Sciatic nerve (tissue), 2 donors: ENCODE data around the gene INPP5J. TPM values are rescaled to one million over a fixed set of nuclear protein-coding genes. Genes with fewer than 3 reads are reported as not detected.
"Not testable (repeated sequence)": the region's sequence is repeated elsewhere in the genome, so short reads cannot be mapped to it uniquely, and the experiment has no call there.

Experiments used
- ATAC-seq: fragments of 200-7000 bp; cut with Tn5 transposase; one replicate; pipeline ENCODE4 v1.9.1; 2020; ENCODE audit warnings: mild to moderate bottlenecking, moderate library complexity
- DNase-seq: peaks from one replicate; pipeline ENCODE4 v3.0.0-alpha.2; 2020; ENCODE audit warnings: low spot score
- intact Hi-C: fragments of 100-400 bp; cut with DNase I; formaldehyde crosslinking; loops from one replicate; pipeline ENCODE4 v1.14.2; 2022
- total RNA-seq: library from RNA; stranded (reverse); fragmentation: NEBNext Ultra II Directional; extraction: Animal tissue kit (Norgen Biotek cat#: 25700); gene quantifications from one replicate; pipeline ENCODE4 v1.2.1, GENCODE V29; 2021
- donor health status: DM: no; HTN: no; CAD: no.
- donor health status: DM: no; HTN: no; CAD: no.

The INPP5J gene, protein sequence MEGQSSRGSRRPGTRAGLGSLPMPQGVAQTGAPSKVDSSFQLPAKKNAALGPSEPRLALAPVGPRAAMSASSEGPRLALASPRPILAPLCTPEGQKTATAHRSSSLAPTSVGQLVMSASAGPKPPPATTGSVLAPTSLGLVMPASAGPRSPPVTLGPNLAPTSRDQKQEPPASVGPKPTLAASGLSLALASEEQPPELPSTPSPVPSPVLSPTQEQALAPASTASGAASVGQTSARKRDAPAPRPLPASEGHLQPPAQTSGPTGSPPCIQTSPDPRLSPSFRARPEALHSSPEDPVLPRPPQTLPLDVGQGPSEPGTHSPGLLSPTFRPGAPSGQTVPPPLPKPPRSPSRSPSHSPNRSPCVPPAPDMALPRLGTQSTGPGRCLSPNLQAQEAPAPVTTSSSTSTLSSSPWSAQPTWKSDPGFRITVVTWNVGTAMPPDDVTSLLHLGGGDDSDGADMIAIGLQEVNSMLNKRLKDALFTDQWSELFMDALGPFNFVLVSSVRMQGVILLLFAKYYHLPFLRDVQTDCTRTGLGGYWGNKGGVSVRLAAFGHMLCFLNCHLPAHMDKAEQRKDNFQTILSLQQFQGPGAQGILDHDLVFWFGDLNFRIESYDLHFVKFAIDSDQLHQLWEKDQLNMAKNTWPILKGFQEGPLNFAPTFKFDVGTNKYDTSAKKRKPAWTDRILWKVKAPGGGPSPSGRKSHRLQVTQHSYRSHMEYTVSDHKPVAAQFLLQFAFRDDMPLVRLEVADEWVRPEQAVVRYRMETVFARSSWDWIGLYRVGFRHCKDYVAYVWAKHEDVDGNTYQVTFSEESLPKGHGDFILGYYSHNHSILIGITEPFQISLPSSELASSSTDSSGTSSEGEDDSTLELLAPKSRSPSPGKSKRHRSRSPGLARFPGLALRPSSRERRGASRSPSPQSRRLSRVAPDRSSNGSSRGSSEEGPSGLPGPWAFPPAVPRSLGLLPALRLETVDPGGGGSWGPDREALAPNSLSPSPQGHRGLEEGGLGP
- total RNA-seq: 1.9 TPM

DNA sequence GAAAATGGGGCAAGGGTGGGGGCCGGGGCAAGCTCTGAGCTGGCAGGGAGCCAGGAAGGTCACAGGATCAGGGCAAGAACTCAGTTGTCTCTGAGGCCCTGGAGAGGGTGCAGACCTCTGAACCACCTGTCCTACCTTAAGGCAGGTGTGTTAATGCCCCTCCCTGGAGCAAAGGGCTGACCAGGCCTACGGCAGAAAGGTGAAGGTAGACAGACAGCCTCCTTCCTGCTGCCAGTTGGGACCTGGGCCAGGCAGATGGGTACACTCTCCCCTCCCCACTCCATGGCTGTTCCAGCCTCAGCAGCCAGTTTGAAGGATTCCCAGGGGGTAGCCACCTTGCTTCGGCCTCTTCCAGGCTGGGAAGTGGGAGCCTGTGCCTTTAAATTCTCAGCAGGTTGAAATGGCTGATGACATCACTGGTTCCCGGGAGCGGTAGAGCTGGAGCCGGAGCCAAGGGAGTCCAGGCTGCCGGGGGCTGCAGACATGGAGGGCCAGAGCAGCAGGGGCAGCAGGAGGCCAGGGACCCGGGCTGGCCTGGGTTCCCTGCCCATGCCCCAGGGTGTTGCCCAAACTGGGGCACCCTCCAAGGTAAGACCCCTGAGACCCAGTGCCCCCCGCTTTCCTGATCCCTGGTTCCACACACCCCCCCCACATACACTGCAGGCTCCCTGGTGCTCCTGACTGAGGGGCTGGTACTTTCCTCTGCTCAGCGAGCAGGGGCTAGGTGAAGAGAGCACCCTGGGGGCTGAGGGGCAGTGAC, at the start of gene INPP5J:
Gene INPP5J (plus strand): TSS at position 435 of the 760 bp plus-strand sequence. CDS start 49 bp downstream, at position 484.
- intact Hi-C loops: no loop called here
- ATAC-seq: peak; percentile 74
- DNase-seq: no peak

DNA sequence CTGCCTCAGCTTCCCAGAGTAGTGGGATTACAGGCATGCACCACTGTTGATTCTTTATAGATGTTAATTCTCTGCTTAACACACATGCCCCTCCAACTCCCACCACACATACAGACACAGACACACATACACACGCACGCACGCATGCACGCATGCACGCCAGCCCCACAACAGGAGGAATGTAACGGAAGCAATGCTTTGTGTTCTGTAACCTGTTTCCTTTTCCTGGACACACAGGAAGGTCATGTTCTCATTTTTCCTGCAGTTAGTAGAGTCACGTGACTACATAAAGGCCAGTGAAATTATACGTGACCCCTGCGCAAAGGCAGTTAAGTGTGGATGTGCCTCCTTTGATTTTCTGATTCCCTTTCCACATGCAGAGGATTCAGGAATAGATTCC, 49.6 kb upstream of the INPP5J start:
- ATAC-seq, intact Hi-C loops, DNase-seq: not testable (repeated sequence)

DNA sequence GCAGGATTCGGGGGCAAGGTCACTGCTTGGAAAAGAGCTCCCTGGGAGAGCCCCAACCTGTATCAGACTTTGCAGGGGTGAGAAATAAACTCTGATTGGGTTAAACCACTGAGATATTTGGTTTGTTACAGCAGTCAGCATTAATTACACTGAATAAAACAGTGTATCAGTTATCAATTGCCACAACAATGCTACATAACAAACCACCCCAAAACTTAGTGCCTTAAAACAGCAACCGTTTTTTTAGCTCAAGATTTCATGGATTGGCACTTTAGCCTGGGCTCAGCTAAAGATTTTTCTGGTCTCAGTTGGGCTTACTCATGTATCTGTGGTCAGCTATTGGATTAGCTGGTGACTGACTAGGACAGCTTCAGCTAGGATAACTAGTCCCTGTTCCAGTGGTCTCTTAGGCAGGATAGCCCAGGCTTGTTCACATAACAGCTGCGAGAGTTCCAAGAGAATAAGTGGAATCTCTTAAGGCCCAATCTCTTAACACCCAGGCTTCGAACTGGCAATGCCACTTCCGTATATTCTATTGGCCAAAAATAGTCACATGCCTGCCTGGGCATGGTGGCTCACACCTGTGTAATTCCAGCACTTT, 49.1 kb upstream of the INPP5J start:
- DNase-seq, ATAC-seq, intact Hi-C loops: not testable (repeated sequence)

DNA sequence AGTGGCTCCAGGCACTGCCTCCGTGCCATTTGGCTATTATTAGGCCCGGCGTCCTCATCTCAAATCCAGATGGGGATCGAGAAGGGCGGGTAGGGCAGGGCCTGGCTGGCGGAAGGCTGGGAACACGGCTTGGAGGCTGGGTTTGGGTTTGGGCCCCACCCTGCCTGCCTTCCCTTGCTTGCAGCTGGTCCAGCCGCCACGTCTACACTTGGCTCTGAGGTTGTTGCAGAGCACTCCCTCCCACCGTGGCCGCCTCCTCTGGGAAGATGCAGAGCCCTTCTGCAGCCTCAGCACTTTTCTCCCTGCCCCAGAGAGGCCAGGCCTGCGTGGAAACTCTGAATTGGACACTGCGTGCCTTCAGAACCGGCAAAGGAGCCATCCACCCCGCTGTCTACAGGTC, 46.8 kb upstream of the INPP5J start:
- ATAC-seq (peak; percentile 94), DNase-seq (peak; percentile 93)
- intact Hi-C loops: no loop called here

DNA sequence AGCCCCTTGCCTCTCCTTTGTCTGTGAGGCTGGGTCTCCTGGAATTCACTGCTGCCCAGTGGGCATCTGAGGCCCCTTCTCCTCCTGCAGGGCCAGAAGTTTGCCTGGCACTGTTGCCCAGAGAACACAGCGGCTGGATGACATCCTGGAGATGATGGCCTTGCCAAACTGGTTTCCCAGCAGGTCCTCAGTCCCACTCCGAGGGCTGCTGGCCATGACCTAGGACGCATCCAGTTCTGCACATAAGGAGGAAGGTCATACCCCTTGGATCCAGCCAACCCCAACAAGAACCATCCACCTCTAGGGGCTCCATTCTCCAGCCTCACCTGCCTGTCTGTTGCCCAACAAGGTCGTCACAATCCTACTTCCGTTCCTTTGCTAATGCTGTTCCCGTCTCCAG, 45.1 kb upstream of the INPP5J start:
- intact Hi-C loops: no loop called here

DNA sequence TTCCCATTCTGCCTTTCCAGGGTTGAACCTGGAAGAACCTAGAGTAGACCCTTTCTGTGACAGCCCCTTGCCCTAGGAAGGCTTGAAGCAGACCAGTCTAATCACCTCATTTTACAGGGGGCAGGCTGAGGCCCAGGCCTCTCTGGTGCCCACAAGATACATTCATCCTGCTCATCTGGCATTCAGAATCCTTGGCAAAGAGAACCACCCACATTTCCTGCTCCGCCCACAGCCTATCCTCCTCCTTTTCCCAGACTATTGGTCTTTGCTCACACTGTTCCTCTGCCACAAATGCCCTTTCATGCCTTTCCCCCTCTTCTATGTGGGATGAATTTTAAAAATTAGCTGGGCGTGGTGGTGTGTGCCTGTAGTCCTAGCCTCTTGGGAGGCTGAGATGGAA, 44.4 kb upstream of the INPP5J start:
- DNase-seq, ATAC-seq, intact Hi-C loops: not testable (repeated sequence)

More for the DNA sequence above, 45.1 kb upstream of the INPP5J start:
- DNase-seq (no peak), ATAC-seq (no peak)

DNA sequence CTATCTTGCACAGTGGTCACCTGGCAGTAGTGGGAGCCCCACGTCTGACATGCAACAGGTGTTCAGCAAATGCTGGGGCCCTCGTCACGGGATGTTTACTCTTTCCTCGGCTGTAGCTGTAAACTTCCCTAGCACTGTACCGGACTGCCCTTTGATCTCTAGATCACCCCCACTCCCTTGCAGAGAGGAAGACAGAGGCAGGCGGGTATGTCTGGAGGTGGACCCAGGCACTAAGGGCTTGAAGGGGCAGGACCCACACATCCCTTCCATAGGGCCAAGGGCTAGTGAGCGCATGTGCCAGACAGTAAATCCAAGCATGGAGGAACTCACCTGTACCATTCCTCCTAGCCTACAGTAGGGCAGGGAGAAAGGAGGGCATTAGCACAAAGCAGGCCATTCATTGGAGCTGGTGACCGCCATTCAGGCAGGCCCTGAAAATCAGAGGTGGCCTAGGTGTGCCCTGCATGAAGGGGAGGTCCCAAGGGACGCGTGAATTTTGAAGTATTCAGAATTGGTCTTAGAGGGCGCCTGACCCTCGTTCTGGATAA, 43.6 kb upstream of the INPP5J start:
- intact Hi-C loops: no loop called here
- no peak for DNase-seq

DNA sequence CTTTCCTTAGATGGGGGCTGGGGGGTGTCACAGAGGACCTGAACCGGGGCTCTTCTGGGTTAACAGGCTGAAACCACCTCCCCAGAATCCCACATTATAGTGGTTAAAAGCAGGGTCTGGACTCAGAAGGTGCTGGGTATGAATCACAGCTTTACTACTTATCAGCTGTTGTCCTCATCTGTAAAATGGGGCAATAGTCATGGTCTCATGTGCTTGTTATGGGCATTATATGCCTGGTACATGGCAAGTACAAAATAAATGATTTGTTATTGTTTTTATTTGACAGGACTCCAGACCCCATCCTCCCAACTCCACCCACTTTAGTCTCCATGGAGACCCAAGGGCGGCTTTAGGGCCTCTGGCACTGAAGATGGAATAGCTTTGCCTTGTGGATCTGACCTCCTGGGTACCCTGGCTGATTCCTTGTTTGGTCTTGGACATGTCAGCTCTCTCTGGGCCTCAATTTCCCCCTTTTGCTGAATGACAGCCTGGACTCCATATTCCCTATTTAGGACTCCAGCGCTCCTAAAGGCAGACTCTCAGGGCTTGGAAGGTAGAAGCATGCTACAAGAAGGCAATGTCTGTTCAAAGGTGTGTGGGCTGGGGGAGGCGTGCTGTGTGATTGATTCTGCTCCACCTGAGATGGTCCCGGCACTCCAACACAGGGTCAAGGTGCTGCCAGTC, 42.5 kb upstream of the INPP5J start:
- no peak for ATAC-seq
- DNase-seq: no peak
- intact Hi-C loops: no loop called here

More for the DNA sequence above, 43.6 kb upstream of the INPP5J start:
- no peak for ATAC-seq

DNA sequence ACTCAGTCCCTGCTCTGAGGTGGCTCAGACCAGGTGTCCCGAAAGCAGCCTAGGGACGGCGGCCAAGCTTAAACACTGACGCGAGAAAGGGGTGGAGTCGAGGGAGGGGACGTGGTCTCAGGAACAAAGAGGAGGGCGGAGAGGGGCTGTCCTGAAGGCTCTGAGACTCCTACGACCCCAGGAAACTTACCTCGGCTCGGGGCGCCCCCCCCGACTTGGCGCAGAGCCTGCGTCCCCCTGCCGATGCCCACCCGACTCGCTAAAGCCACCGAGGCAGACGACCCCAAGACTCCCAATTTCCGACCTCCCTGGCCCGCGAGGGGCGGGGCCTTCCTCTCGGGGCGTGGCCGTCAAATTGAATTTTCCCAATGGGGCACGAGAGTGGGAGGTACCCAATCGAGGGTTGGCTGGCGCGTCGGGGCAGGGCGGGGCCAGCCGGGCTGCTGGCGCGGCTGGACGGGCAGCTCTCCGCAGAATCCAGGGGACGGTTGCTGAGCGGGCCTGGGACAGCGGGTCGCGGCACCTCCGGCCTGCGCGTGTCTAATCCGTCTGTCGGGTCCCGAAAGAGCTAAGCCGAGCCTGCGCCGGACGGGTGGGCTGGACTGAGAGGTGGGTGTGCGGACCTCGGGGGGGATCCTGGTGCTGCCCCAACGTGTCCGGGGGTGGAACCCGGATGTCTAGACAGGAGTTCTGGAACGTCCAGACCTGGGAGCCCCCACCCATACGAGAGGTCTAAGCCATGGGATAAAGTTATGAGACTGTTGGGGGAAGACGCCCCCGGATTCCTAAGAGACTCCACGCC, 41.7 kb upstream of the INPP5J start, which contains the start of gene SMTN:
Gene SMTN (plus strand): TSS at position 471 of the 802 bp plus-strand sequence. CDS start 1,941 bp downstream, outside the sequence.
- DNase-seq: peak; percentile 97
- ATAC-seq: peak; percentile 86
- intact Hi-C loops: no loop called here

DNA sequence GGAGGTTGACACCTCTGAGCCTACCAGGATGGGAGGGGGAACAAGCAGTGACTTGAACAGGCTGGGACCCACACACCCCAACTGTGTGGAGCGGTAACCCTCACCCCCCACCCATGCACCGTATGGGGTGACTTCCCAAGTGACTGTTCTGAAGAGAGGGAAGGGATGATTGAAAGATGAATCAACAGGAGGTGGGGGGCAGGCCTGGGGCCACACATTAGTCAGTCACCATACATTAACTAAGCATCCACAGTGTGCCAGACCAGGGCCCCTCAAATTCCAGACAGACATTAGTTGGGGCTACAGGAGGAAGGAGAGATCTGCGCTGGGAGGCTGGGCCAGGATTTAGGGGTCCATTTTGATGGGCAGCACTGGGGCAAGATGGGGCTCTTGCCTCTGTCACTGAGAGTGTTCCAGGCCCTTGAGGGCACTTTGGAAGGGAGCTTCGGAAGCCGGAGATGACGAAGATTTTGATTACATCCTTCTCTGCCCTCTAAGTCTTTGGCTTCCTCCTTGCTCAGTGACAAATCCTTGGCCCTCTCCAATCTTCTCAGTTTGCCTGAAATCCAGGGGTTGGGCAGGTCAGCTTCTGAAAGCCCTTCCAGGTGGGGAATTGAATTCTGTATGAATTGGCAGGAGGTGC, 40.7 kb upstream of the INPP5J start:
- no peak for DNase-seq

DNA sequence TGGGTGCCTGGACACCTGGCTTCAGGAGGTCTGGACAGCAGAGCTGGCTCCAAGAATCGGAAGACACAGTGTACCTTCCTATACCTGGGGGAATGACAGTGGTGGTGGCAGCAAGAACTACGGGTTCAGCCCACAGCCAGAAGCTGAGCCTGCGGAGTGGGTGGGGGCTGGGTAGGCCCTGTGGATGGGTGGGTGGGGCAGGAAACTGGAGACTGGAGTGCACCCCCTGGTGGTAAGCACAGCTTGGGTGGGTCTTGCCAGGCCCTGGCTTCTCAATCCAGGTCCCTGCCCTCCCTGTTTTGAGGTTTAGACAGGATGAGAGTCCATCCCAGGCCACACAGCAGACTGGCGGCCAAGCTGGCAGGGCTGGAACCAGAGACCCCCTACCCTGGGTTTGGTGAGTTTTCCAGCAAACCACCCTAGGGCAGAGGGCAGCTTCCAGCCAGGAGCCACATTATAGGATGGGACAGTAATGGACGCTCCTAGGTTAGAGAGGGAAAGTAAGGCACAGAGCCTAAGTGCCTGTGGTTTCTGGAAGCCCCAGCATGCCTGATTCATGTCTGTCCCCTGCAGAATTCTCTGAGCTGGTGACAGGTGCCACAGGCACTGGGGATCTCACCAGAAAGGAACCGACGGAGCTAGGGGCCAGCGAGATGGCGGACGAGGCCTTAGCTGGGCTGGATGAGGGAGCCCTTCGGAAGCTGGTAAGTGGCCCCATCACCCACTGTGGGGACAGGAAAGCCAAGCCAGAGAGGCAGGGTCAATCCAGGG, 40.0 kb upstream of the INPP5J start:
- intact Hi-C loops: no loop called here
- peak; percentile 88 for DNase-seq
- peak; percentile 22 for ATAC-seq

More for the DNA sequence above, 40.7 kb upstream of the INPP5J start:
- ATAC-seq: no peak
- intact Hi-C loops: no loop called here

DNA sequence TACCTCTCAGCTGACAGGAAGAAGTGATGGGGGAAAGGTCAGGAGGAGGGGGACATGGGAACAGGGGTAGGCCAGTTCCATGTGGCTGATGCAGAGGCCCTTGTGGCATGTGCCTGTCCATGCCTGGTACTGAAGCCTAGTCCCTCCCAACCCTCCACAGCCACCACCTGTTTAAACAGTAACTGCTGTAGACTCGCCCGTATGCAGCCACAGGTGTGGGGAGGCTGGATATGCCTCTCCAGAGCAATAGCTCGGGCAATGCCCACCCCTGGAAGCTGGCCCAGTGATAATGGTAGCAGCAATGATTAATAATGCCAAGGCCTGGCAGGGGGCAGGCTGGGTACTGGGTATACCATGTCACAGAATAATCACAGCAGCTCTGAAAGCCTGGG, 39.4 kb upstream of the INPP5J start:
- intact Hi-C loops: no loop called here
- peak; percentile 64 for DNase-seq

DNA sequence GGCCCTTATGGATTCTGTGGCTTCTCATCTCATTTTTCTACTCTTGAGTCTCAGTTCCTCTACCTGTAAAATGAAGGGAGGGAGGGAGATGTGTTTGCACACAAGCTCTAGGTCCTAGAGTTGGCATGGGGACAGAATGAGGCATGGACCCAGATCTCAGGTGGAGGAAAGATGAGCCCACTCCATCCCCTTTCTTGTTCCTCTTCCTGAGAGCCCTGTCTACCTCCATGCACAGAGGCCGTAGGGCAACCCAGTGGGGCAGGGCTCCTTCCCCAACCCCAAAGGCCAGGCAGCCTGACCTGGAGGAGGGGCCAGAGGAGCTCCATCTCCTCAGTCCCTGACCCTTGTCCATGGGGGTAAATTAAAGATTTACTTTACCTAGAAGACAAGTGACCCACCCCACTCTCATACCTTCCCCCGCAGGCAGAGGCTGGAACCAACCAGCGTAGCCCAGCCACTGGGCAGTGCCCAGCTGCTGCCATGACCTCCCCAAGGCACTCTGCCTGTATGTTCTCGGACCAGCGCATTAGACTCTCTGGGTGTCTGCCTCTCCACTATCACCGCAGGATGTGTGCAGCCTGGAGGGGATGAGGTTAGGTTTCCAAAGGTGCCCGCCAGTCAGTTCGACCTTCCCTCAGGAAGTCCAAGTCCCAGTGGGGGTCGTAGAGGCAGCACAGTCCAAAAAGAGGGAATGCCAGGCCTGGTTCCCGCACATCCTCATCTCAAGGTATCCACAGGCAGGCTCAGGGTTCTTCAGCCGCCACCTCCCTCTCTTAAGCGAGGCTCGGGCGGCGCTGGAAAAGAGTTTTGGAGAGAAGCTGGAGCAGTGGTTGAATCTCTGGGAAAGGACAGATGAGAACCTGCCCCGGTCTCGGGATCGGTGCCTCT, 38.6 kb upstream of the INPP5J start:
- intact Hi-C loops: no loop called here
- DNase-seq (peak; percentile 62), ATAC-seq (no peak)

More for the DNA sequence above, 39.4 kb upstream of the INPP5J start:
- ATAC-seq: no peak

DNA sequence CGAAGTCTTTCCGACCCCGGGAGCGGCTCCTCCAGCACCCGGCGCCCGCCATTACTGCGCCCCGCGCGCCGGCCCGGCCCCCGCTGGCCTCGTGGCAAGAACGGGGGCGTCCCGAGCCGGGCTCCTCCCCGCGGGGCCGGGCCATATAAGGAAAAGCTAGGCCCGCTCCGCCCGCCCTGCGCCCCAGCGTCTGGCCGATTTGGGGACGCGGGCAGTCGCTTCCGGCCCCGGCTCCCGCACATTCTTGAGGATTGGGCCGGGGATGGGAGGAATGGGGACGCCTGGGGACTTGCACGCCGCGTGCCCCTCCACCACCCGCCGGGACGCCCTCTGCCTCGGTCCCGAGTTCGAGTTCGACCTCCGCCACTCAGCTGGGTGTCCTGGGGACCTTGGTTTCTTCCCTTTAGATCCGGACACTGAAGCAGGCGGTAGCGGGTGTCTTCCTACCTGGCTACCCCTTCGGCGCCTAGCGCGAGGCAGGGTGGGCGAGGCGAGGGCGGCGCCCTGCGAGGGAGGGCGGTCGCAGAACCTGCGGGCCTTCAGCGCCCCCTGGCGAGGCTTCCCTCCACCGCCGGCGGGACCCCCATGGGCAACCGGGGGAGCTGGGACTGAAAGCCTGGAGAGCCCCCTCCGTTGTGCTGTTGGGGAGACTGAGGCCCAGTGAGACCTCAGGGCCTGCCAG, 37.8 kb upstream of the INPP5J start:
- DNase-seq (peak; percentile 94), ATAC-seq (peak; percentile 77)
- intact Hi-C loops: loop anchor here (5.0 kb wide), 2 partner anchors 118 to 138 kb away; partner anchors contain the start of genes MORC2 and TUG1
